ENCODE results near the gene NOL12.

The NOL12 gene

DNA sequence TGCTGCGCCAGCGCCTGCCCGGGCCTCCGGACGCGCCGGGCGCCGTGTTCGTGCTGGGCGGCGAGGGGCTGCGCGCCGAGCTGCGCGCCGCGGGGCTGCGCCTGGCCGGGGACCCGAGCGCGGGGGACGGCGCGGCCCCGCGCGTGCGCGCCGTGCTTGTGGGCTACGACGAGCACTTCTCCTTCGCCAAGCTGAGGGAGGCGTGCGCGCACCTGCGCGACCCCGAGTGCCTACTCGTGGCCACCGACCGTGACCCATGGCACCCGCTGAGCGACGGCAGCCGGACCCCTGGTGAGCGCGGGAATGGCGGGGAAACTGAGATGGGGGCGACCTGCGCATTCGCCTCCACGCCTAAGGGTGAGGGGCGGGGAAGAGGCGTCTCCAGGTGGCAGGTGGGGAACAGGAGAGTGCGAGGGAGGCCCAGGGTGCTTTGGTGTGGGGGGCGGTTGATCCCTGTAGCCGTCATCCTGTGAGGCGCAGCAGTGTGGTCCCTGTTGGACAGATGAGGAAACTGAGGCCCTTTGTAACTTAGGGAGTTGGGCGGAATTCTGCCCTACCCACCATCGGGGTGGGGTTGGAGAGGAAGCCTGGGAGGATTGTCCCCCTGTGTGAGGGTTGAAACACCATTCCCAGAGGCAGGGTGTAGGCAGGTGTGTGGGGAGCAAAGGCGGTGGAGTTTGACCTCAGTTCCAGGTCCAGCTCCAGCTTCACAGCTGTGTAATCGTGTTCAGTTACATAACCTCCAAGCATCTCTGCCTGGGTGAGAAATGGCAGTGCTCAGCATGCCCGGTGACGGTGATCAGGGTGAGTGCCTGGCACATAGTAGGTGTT lies 26.9 kb upstream of the NOL12 start:
- DNase-seq = no peak

DNA sequence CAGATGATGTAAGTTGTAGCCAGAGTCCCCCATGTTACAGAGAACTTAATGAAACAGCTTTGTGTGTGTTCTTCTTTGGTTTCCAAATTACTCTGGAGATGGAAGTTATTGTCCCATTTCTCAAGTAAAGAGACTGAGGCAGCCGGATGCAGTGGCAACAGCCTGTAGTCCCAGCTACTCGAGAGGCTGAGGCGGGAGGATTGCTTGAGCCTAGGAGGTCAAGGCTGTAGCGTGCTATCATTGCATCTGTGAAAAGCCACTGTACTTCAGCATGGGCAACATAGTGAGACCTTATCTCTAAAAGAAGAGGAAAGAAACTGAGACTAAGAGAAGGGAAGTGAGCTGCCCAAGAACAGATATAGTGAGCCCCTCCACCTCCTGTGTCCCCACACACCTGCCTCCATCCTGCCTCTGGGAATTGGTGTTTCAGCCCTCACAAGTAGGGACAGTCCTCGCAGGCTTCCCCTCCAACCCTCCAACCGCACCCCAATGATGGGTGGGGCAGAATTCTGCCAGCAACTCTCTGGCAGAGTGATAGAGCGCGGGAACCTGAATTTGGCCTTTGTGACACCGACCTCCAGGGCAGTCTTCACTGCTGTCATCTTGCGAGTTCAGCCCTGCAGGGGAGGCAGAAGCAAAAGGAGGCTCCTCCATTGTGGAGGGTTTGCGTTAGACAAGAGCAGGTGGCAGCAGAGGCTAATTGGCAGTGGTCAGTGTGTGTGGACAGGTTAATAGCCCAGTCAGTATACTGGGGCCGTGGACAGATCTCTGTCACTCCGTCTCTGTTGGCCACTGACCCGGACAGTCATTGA lies 26.0 kb upstream of the NOL12 start:
- DNase-seq = no peak

DNA sequence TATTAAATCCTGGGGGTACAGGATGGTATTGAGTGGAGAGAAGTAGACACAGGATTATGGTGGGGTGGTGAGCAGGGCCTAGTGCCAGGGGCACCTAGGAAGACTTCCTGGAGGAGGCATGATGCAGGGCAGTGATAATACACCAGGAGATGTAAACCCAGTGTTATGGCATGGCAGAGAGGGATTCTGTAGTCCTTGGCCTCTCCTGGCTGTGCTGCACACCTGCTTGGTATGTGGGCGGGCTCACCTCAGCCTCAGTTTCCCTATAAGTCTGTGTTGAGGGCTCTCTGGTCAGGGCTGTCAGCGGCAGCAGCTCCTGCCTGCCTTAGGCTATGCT lies 25.5 kb upstream of the NOL12 start:
- DNase-seq = no peak

DNA sequence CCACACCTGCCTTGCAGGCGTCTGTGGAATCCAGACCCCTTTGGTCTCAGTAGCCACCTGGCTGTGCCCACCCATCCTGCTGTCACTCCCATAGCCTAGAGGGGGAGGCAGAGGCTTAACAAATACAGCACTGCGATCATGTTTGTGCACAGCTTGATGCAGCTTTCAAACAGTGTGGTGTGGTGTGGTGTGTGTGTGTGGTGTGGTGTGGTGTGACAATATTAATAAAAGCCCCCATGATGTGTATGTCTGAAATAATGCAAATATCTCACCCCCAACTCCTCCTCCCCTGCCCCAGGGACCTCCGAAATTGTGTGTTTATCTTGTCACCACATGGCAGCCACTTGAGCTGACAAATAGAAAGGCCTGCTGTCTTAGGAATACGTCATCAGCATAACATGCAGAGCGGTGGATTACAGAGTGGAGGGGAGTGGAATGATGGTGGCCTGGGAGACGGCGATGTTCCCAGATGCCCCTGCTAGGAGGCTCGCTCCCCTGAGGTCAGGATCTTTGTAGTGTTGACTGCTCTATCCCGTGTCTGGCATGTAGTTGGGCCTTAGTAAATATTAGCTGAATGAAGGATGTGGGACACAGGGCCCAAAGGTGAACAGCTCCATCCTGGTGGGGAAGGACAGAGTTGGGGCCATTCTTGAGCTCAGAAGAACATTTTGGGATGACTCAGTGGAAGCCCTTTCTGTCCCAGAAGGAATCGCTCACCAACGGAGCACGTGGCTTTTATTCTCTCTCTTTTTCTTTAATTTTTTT lies 24.8 kb upstream of the NOL12 start:
- DNase-seq = peak; percentile 91

DNA sequence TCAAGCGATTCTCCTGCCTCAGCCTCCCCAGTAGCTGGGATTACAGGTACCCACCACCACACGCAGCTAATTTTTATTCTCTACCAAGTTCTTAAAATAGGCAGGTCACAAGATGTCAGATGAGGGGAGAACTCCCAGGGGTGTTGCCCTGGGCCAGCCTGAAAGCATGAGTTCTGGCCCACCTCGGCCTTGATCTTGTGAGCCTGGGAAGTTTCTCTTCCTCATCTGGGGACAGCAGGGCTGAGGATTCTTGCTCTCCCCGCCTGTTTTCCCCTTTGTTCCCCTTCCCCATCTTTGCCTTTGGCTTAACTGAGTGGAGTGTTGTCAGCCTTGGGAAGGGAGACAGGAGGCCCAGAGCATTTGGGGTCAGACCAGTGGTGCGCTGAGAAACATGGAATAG lies 24.1 kb upstream of the NOL12 start:
- no peak for DNase-seq

DNA sequence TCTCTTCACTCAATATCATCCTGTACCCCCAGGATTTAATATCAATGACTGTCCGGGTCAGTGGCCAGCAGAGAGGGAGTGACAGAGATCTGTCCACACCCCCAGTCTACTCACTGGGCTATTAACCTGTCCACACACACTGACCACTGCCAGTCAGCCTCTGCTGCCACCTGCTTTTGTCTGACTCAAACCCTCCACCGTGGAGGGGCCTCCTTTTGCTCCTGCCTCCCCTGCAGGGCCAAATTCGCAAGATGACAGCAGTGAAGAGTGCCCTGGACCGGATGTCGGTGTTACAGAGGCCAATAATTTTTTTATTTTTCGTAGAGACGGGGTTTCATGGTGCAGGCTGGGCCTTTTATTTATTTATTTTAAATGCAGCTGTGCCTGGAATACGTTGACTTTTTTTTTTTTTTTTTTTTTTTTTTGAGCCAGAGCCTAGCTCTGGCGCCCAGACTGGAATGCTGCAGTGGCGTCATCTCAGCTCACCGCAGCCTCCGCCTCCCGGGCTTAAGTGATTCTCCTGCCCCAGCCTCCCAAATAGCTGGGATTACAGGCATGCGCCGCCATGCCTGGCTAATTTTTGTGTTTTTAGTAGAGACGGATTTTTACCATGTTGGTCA lies 22.5 kb upstream of the NOL12 start:
- no peak for DNase-seq

DNA sequence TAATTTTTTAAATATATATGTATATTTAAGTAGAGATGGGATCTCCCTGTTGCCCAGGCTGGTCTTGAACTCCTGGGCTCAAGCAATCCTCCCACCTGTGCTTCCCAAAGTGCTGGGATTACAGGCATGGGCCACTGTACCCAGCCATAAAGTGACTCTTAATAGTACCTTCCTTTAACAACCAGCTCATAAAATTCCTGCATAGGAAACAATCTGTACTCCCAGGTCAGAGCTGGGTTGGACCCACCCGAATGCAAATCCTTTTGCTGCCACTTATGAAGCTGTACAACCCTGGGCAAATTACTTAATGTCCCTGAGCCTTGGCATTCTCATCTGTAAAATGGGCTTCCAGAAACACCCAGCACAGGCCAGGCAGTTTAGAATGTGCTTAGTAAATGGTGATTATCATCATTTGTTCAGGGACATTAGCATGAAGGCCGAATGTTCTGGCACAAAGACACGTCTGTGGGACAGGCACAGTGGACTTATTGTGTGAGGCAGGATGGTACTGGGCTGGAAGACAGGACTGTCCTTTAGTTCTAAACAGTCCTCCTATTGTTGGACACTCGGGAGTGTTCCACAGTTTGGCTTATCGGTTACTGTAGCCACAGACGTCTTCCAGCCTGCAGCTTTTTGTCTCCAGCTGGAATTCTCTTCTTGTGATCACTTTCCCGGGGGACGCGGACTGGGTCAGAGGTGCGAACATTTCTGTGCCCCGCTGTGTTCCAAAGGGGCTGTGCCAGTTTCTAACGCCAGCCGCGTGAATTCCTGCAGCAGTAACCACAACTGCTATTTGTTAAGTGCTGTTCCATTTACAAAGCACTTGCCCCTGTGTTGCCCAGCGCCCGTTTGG lies 21.7 kb upstream of the NOL12 start:
- DNase-seq = no peak

DNA sequence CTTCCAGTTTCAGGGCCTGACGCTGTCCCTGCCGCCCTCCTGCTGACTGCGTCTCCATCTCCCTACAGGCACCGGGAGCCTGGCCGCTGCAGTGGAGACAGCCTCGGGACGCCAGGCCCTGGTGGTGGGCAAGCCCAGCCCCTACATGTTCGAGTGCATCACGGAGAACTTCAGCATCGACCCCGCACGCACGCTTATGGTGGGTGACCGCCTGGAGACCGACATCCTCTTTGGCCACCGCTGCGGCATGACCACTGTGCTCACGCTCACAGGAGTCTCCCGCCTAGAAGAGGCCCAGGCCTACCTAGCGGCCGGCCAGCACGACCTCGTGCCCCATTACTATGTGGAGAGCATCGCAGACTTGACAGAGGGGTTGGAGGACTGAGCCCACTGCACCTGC lies 20.7 kb upstream of the NOL12 start:
- DNase-seq = no peak

DNA sequence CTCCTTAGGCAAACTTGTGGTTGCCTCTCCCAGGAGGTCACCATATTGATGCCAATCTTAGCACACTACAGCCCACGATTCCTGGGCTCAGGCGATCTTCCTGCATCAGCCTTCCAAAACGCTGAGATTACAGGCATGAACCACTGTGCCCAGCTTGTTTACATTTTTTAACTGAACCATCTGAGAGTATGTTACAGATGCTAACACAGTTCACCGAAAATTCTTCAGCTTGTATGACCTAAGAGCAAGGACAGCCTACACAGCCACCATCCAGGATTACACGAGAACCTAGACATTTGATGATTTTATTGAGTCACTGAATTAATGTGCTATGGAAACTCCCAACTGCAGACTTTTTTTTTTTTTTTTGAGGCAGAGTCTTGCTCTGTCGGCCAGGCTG lies 16.6 kb upstream of the NOL12 start:
- DNase-seq = peak; percentile 42

DNA sequence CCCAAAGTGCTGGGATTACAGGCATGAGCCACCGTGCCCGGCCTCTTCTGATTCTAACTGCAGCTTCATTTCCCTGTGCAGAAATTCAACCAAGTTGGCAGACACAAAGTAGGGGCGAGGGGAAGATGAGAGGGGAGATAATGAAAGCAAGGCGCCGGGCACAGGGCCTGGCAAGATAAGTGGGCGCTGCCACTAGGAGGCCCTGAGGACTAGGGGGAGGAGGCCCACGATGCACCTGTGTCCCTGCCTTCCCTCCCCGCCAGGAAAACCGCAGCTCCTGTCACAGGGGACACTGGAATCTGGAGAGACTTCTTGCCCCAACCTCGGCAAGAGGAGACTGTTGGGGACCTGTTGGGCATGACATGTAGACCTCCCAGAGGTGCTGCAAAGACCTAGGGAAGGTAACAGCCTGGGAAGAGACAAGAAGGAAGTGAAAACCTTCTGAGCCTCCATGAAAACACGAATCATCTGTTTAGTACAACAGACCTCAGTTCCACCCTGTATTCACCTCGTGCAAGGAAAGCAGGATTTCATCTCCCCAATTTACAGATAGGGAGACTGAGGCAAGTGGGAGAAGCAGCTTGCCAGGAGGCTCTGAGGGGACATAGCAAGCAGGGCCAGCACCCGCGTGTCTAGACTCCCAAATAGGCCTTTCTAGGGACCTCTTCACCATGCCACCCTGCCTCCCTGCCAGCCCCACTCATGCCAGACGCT lies 13.8 kb upstream of the NOL12 start:
- DNase-seq = no peak

DNA sequence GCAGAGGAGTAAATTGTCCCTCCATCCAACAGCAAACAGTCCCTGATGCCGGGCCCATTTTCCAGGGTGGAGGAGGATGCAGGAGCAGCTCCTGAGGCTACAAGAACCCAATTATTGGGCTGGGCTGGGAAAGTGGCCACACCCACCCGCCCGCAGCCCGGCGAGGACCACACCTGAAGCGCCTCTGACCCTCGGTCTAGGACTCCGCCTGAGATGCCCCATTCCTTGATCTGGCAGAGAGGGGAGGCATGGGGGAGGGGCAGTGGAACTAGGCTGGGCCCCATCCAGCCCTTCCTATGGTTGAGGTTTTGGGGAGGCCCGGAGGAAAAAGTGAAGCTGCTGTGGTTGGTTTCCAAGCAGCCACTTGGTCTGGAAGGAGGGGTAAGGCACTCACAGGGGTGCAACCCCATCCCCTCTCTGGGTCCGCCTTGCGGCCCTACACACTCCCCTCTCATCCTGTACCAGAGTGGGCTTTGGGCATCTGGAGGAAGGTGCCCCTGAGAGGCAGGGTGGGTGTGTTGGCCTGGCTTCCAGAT lies 13.2 kb upstream of the NOL12 start:
- no peak for DNase-seq

DNA sequence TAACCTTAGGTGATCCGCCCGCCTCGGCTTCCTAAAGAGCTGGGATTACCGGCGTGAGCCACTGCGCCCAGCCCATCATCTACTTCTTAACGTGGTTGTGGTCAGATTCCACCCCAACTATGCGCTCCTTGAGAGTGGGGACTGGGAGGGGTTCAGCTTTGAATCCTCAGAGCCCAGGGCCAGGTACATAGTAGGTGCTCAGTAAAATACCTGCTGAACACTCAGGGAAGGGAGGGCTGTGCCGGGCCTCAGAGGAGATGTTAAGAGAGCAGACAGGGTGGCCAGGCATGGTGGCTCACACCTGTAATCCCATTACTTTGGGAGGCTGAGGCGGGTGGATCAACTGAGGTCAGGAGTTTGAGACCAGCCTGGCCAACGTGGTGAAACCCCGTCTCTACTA lies 11.9 kb upstream of the NOL12 start:
- DNase-seq = no peak

DNA sequence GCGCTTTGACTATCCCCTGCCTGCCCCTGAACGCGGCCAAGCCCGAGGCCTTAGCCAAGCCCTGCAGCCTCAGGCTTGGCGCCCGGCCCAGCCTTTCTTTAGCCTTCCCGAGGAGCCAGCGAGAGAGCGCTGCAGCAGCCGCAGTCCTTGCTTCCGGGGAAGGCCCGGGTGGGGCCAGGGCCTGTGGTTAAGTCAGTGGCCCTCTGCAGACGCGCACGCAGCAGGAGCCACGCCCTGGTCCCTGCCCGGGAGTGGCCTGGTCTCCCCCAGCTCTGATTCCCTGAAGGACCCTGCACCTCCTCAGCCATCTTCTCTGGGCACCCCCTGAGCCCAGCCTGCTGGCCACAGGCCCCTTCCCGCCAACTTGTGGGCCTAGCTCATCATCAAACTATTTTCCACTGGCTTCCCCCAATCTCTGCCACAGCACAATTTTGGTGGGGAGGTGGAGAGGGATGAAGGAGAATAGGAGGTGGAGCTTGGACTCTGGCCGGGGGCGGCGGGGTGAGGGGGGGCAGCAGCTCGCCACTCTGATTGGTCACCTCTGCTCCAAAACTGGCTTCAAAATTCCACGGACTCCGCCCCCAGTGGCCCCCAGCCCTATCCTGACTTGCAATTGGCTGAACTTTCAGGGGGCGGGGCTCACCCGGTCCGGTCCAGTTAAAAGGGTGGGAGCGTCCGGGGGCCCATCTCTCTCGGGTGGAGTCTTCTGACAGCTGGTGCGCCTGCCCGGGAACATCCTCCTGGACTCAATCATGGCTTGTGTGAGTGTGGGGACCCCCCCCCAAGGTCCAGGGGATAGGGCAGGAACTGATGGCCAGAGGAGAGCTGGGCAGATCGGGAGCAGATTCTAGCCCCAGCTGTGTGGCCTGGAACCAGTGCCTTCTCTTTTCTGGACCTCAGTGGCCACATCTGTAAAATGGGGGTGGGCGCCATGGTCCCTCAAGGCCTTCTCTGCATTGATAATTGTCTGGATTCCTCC lies 10.9 kb upstream of the NOL12 start, which contains the start of gene LGALS1:
LGALS1 (plus strand) TSS at position 686 of the 979 bp plus-strand sequence; CDS start at position 753, 67 bp downstream.
- peak; percentile 99 for DNase-seq

DNA sequence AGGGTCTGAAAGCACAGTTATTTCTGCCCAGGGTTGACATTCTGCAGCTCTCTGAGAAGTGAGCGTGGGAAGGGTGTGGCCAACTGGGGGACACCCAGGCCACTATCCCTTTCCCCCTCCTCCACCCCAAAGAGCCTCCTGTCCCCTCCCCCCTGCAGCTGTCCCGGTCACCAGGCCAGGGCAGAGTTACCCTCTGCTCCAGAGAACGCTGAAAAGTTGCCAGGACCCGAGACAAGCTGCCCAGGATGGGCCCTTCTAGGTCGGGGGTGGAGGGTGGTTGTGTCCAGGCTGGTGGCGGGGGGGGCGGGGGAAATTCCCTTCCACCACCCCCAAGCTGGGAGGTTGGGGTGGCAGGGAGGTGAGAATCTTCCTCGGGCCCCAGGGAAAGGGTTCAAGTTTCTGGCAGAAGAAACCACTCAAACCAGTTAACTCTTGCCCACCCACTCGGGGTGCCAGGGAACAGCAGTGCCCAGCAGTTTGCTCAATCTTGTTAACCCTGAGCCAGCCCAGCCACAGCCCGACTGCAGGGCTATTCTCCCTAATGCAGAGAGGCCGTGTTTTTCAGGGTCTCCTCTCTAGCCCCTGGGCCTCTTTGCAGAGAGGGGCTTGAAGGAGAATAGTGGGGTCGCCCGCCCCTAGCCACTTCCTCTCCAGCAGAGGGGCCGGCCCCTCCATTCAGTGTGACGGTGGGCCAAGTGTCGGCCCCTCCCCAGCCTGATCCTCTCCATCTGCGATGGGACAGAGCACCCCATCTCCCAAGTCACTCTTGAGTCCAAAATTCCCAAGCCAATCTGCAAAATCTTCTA lies 10.0 kb upstream of the NOL12 start:
- peak; percentile 31 for DNase-seq

DNA sequence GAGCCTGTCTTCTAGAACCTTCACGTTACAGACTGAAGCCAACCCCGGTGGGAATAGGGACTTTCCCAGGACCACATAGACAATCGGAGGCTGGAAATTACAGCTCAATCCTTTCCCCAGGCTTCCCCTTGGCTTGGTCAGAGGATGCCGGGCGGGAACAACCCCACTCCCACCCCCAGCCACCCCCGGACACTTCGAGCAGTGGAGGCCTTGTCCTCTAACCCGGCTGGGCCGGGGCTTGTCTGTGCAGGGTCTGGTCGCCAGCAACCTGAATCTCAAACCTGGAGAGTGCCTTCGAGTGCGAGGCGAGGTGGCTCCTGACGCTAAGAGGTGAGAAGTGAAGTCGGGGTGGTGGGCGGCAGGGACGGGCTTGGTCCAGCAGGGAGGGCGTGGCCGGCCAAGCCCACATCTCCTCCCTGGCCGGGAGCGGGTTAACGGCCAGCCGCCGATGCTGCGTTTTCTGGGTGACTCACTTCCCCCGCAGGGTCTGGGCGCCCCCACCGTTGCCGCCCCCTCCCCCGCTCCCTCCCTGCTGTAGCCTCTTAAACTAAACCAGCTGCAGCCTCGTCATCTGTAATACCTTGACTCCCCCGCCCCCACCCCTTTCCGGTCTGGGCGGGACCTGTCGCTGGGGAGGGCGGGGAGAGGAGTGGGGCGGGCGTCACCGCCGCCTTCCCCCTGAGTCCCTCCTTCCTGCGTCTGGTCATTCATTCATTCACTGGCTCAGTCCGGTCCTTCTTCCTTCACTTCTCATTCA lies 9.2 kb upstream of the NOL12 start:
- DNase-seq = peak; percentile 98

DNA sequence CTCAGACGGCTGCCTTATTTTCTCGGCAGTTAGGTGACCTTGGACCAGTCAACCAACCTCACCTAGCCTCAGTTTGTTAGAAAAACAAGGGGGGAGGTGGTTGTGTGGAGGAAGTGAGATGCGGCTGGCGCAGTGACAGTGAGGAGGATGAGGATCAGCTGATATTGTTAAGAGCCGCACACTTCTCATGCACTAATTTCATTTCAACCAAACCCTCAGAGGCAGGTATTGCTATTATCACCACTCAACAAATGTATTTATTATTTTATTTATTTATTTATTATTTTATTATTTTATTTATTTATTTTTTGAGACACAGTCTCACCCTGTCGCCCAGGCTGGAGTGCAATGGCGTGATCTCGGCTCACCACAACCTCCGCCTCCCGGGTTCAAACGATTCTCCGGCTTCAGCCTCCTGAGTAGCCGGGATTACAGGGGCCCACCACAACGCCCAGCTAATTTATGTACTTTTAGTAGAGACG lies 8.6 kb upstream of the NOL12 start:
- DNase-seq = no peak

DNA sequence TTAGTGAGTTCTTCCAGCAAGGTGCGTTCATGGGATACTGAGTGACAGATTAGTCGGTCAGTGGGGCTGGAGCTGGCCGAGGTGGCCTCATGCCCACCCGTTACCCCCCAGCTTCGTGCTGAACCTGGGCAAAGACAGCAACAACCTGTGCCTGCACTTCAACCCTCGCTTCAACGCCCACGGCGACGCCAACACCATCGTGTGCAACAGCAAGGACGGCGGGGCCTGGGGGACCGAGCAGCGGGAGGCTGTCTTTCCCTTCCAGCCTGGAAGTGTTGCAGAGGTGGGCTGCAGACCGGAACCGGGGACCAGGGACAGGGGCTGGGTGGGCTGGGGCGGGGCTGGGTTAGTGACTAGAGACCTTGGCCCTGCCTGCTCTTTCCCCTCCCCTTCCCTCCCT lies 7.8 kb upstream of the NOL12 start:
- DNase-seq = no peak

DNA sequence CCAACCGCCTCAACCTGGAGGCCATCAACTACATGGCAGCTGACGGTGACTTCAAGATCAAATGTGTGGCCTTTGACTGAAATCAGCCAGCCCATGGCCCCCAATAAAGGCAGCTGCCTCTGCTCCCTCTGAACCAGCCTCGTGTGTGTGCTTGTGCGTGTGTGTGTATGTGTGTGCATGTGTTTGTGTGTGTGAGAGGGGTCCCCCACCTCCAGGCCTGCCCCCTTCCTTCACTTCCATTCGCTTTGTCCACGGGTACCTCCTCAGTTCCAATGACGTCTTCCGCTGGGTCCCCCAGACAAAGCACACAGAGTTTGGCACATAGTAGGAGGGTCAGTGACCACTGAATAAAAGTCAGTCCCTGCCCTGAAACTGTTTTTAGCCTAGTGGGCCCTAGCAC lies 6.5 kb upstream of the NOL12 start:
- DNase-seq = no peak

All from fibroblast of skin of scalp (primary cell).